ENCODE data around the gene TMEM203.
A peak's percentile ranks its signal among the peaks of the same experiment; 100 is the strongest.

Gene TMEM203

GRCh38 chr9:137228968-137229896, 23.8 kb upstream of the TMEM203 start:
- DNase-seq, result no peak

- no peak for DNase-seq
Observed at GRCh38 chr9:137228506-137228967, 23.1 kb upstream of the TMEM203 start.

GRCh38 chr9:137227853-137228505, 22.5 kb upstream of the TMEM203 start:
- no peak for DNase-seq

GRCh38 chr9:137227054-137227852, 21.8 kb upstream of the TMEM203 start, which contains the start of gene RNF224:
RNF224 (plus strand) TSS chr9:137227502; CDS start chr9:137228336, 834 bp downstream.
- DNase-seq, result peak; percentile 57

- DNase-seq, result no peak
Observed at GRCh38 chr9:137226338-137227053, 21.0 kb upstream of the TMEM203 start.

GRCh38 chr9:137225699-137226331, 20.4 kb upstream of the TMEM203 start:
- DNase-seq, result no peak

GRCh38 chr9:137224830-137225694, 19.6 kb upstream of the TMEM203 start, which contains the start of gene CYSRT1:
CYSRT1 (plus strand) TSS chr9:137225174; CDS start chr9:137225622, 448 bp downstream.
- DNase-seq, result no peak

GRCh38 chr9:137223078-137223970, 17.9 kb upstream of the TMEM203 start:
- peak; percentile 99 for DNase-seq

GRCh38 chr9:137222190-137223077, 17.0 kb upstream of the TMEM203 start, which contains the start of gene RNF208:
RNF208 (minus strand) TSS chr9:137222240; CDS start chr9:137221212, 1,028 bp downstream.
- DNase-seq, result no peak

GRCh38 chr9:137221506-137222111, 16.2 kb upstream of the TMEM203 start:
- DNase-seq, result no peak

GRCh38 chr9:137221095-137221505, 15.7 kb upstream of the TMEM203 start:
- DNase-seq, result no peak

GRCh38 chr9:137220317-137221094, 15.1 kb upstream of the TMEM203 start:
- no peak for DNase-seq

GRCh38 chr9:137219757-137220316, 14.4 kb upstream of the TMEM203 start:
- DNase-seq, result no peak

GRCh38 chr9:137218754-137219271, 13.4 kb upstream of the TMEM203 start:
- no peak for DNase-seq

GRCh38 chr9:137218212-137218753, 12.8 kb upstream of the TMEM203 start:
- no peak for DNase-seq

All from fibroblast of skin of right quadriceps (primary cell).